Renal pelvis (tissue), 4 donors: ENCODE measurements around the gene ZNHIT1. TPM values are rescaled to one million over a fixed set of nuclear protein-coding genes. Genes with fewer than 3 reads are reported as not detected.

ENCODE experiments used
- DNase-seq: peaks from one replicate; pipeline ENCODE4 v3.0.0-alpha.2; 2013
- polyA plus RNA-seq, 3 donors: library from polyadenylated mRNA; unstranded; fragments of 120-200 nt; gene quantifications; one replicate each; pipeline ENCODE4 v1.2.1, GENCODE V29; 2013; ENCODE audit not compliant: insufficient read length in 3 of 3

ZNHIT1 gene
- polyA plus RNA-seq, 3 donors: 68.9 to 76.4 (median 72.0) TPM

DNA sequence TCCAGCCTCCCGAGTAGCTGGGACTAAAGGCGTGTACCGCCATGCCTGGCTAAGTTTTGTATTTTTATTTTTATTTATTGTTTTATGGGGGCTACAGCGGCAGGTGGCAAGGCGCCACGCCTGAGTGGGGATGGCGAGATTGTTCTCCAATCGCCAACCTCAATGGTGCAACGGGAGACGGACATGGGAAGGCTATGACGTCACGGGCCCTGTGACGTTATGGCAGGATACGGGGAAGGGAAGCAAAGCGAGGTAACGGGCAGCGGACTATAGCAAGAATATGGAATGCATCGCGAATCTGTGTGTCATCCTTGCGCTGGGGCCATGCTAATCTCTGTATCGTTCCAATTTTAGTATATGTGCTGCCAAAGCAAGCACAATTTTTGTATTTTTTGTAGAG, 51.7 kb downstream of the ZNHIT1 start:
- no peak for DNase-seq

DNA sequence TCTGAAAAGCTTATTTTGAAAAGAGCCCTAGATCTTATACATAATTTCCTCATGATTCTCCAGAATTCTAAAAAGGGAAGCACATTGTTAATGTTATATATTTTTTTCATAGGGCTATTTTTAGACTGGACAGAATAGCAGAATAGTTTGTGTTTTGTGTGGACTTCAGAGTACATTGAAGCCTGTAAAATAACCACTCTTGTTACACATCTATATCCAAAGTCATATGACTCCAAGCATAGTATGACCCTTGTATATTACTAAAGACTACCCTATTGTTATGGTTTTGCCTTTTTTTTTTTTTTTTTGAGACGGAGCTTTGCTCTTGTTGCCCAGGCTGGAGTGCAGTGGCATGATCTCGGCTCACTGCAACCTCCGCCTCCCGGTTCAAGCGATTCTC, 53.1 kb downstream of the ZNHIT1 start:
- DNase-seq: no peak

DNA sequence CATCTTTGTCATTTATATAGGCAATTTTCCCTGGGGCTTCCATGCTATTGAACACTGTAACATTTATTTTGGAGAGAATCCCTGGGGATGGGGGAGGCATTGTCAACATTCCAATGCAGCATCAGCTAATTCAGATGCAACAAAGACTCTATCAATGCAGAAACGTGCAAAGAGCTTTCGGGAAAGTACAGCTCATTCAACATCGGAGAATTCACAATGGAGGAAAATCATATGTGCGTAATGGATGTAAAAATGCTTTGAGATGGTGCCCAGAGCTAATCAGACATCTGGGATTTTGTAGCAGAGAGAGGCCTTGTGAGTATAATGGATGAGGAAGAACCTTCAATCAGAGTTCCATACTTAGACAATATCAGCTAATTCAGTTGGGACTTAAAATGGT, 55.2 kb downstream of the ZNHIT1 start:
- DNase-seq: no peak

Other genes with a start within 250 kb of the ZNHIT1 start
- gene MUC12, start 248.6 kb upstream of the ZNHIT1 start, polyA plus RNA-seq: under 1 TPM; 0.01 to 0.38 (median 0.06) TPM
- gene MUC17, start 198.1 kb upstream of the ZNHIT1 start, polyA plus RNA-seq: not detected
- 10 to 100 TPM; 14.5 to 23.2 (median 21.9) TPM for gene TRIM56, start 132.7 kb upstream of the ZNHIT1 start, polyA plus RNA-seq
- 1 to 10 TPM in 2 of 3 donors, under 1 TPM in 1; 0.86 to 1.3 (median 1.2) TPM for gene SERPINE1, start 91.1 kb upstream of the ZNHIT1 start, polyA plus RNA-seq
- 10 to 100 TPM; 72.6 to 81.6 (median 73.3) TPM for gene AP1S1, start 63.7 kb upstream of the ZNHIT1 start, polyA plus RNA-seq
- gene VGF, start 52.6 kb upstream of the ZNHIT1 start, polyA plus RNA-seq: under 1 TPM; 0.21 to 0.36 (median 0.28) TPM
- under 1 TPM in 1 of 3 donors, not detected in 2; 0.25 TPM for gene NAT16, start 37.9 kb upstream of the ZNHIT1 start, polyA plus RNA-seq
- gene MOGAT3, start 17.1 kb upstream of the ZNHIT1 start, polyA plus RNA-seq: 1 to 10 TPM in 1 of 3 donors, under 1 TPM in 2; 0.83 to 1.7 (median 0.90) TPM
- gene PLOD3, start 584 bp upstream of the ZNHIT1 start, polyA plus RNA-seq: 10 to 100 TPM; 46.3 to 50.3 (median 50.1) TPM
- 10 to 100 TPM; 11.1 to 16.0 (median 14.7) TPM for gene CLDN15, start 19.6 kb downstream of the ZNHIT1 start, polyA plus RNA-seq
- gene FIS1, start 26.9 kb downstream of the ZNHIT1 start, polyA plus RNA-seq: 100 to 1,000 TPM; 160 to 176 (median 165) TPM
- 10 to 100 TPM; 72.0 to 73.8 (median 73.4) TPM for gene IFT22, start 103.6 kb downstream of the ZNHIT1 start, polyA plus RNA-seq
- gene COL26A1, start 144.7 kb downstream of the ZNHIT1 start, polyA plus RNA-seq: 10 to 100 TPM; 28.5 to 35.3 (median 34.3) TPM